T-cell (primary cell): ENCODE results near the gene PLCL2. TPM values are rescaled to one million over a fixed set of nuclear protein-coding genes. Genes with fewer than 3 reads are reported as not detected.

Experiments used
- ATAC-seq, 4 experiments: fragments of 200-7000 bp in 3 of 4; fragments of 150-1000 bp in 1 of 4; cut with Tn5 transposase; replicated peaks in 1 of 4; 1 replicate in 3 of 4; 2 replicates in 1 of 4; pipeline ENCODE4 v1.10.0; 2021; ENCODE audit warnings: moderate library complexity in 3 of 4, mild to moderate bottlenecking in 2 of 4, moderate number of reproducible peaks in 1 of 4
- CTCF ChIA-PET, 2 donors: fragments of 300-600 bp; sonication (Branson Sonifier 250); formaldehyde crosslinking; loops; one replicate each; lab custom pipeline; 2022; ENCODE audit warnings: antibody characterized with exemption in 2 of 2; lab: Charles Lee
- POLR2A ChIA-PET, 2 donors: fragments of 300-600 bp; sonication (Branson Sonifier 250); formaldehyde crosslinking; loops; one replicate each; lab custom pipeline; 2022; ENCODE audit warnings: antibody characterized with exemption in 2 of 2; lab: Charles Lee
- DNase-seq, 35 experiments: peaks; one replicate each; pipeline versions ENCODE4 v3.0.0 to v3.0.0-alpha.2; 2013 to 2023
- H3K27ac ChIP-seq: one replicate; pipeline ENCODE4 v1.5.1; 2013; ENCODE audit warnings: low read length
- H3K27me3 ChIP-seq, 2 experiments: replicated peaks in 1 of 2; 1 replicate in 1 of 2; 2 replicates in 1 of 2; pipeline versions ENCODE4 v1.6.1 to v1.7.0; 2013; ENCODE audit warnings: low read length in 1 of 2, mixed read lengths in 1 of 2; ENCODE audit not compliant: control insufficient read depth in 2 of 2, insufficient read depth in 2 of 2; ENCODE audit errors: extremely low read depth in 1 of 2
- H3K36me3 ChIP-seq, 2 donors: 1 replicate in 1 of 2; 2 replicates in 1 of 2; pipeline versions ENCODE4 v1.6.1 to v1.7.0; 2013; ENCODE audit warnings: low read length in 1 of 2; ENCODE audit not compliant: control insufficient read depth in 2 of 2, insufficient read depth in 1 of 2; ENCODE audit errors: extremely low read depth in 1 of 2
- H3K4me1 ChIP-seq, 2 experiments: 1 replicate in 1 of 2; 2 replicates in 1 of 2; pipeline versions ENCODE4 v1.6.1 to v1.7.0; 2013; ENCODE audit warnings: low read length in 2 of 2, mixed read lengths in 1 of 2; ENCODE audit not compliant: insufficient read depth in 2 of 2, control insufficient read depth in 1 of 2; ENCODE audit errors: extremely low read depth in 1 of 2
- H3K4me3 ChIP-seq, 2 donors: 1 replicate in 1 of 2; 2 replicates in 1 of 2; pipeline versions ENCODE4 v1.5.1 to v1.7.0; 2013; ENCODE audit warnings: mild to moderate bottlenecking in 2 of 2, low read length in 1 of 2, moderate library complexity in 1 of 2; ENCODE audit not compliant: control insufficient read depth in 1 of 2; ENCODE audit errors: extremely low read depth in 1 of 2
- H3K9me3 ChIP-seq: 2 replicates; pipeline ENCODE4 v1.7.0; 2013
- H3K27ac Mint-ChIP-seq, 2 donors: one replicate each; pipeline ENCODE4 v1.8.0; 2020 to 2021; ENCODE audit warnings: mild to moderate bottlenecking in 2 of 2, mixed read lengths in 2 of 2
- H3K27me3 Mint-ChIP-seq, 2 donors: one replicate each; pipeline ENCODE4 v1.8.0; 2021 to 2022; ENCODE audit warnings: mixed read lengths in 2 of 2
- H3K36me3 Mint-ChIP-seq: one replicate; pipeline ENCODE4 v1.8.0; 2021; ENCODE audit warnings: mixed read lengths
- H3K4me1 Mint-ChIP-seq, 3 donors: one replicate each; pipeline ENCODE4 v1.8.0; 2020 to 2022; ENCODE audit warnings: mixed read lengths in 3 of 3, mild to moderate bottlenecking in 1 of 3
- H3K4me3 Mint-ChIP-seq, 3 donors: one replicate each; pipeline ENCODE4 v1.8.0; 2020 to 2022; ENCODE audit warnings: mild to moderate bottlenecking in 3 of 3, mixed read lengths in 3 of 3, moderate library complexity in 3 of 3
- H3K9me3 Mint-ChIP-seq, 3 donors: one replicate each; pipeline ENCODE4 v1.8.0; 2020 to 2022; ENCODE audit warnings: mixed read lengths in 3 of 3
- WGBS: methylation state at CpG from one replicate; pipeline ENCODE4 v1.1.5; 2013; ENCODE audit warnings: missing lambda C conversion rate; ENCODE audit not compliant: insufficient coverage; 5-methylcytosine and 5-hydroxymethylcytosine counted together
- total RNA-seq, 35 experiments: library from RNA in 6 of 35; stranded (reverse) in 6 of 35; fragments of 120-200 nt in 1 of 35; gene quantifications; one replicate each; pipeline versions ENCODE4 v1.2.1 to v1.2.4 and lab custom pipeline; 2013 to 2026

PLCL2 gene
- total RNA-seq, 5 donors from 2014 or later (not counting 1 experiment from before 2014, with no cell fraction given), result 53.4 to 68.1 (median 60.9) TPM

- WGBS, result no CpG with 5 or more reads among the region's 1 CpG
- Mint-ChIP-seq H3K4me1 (peaks cover 79 to 84% (median 82%) of the 10 kb centered on the region in 3 donors), H3K27me3 (no peaks in the 10 kb centered on the region), H3K4me3 (no peak overlapping the region), H3K9me3 (no peaks in the 10 kb centered on the region), H3K27ac (peak overlapping the region; percentile 80 to 100), H3K36me3 (no peaks in the 10 kb centered on the region)
- Histone ChIP-seq H3K4me1 (peaks cover 44 to 67% of the 10 kb centered on the region in 2 experiments), H3K9me3 (no peaks in the 10 kb centered on the region), H3K36me3 (no peaks in the 10 kb centered on the region), H3K27me3 (no peaks in the 10 kb centered on the region), H3K4me3 (no peak overlapping the region), H3K27ac (peak overlapping the region; percentile 95)
- no peak for ATAC-seq
- ChIA-PET POLR2A (interaction anchor here in 1 of 2 donors (0.6 kb wide), 1 partner anchor 538 kb away, joined by 3 read pairs; no protein-coding TSS in a partner anchor), CTCF (interaction anchor here (0.5 to 0.9 kb wide), 2 partner anchors 17 to 187 kb away, joined by 4 to 6 read pairs; no protein-coding TSS in a partner anchor)
- no peak for DNase-seq
Observed at GRCh38 chr3:16844791-16845190, 40.0 kb upstream of the PLCL2 start.

- no peak overlapping the region for H3K4me3 ChIP-seq
- H3K4me1 ChIP-seq, result peaks cover 39 to 66% of the 10 kb centered on the region in 2 experiments
- H3K27ac ChIP-seq, result no peak overlapping the region
- H3K27ac Mint-ChIP-seq, result peak overlapping the region; percentile 71 to 75
- H3K36me3 ChIP-seq, result no peaks in the 10 kb centered on the region
- H3K9me3 Mint-ChIP-seq, result no peaks in the 10 kb centered on the region
- no peaks in the 10 kb centered on the region for H3K27me3 Mint-ChIP-seq
- peaks cover 74 to 81% (median 79%) of the 10 kb centered on the region in 3 donors for H3K4me1 Mint-ChIP-seq
- ChIA-PET CTCF (no interaction called here), POLR2A (no interaction called here)
- ATAC-seq, result no peak
- DNase-seq, result no peak
- no peaks in the 10 kb centered on the region for H3K27me3 ChIP-seq
- H3K9me3 ChIP-seq, result no peaks in the 10 kb centered on the region
- WGBS, result 95% methylated on average over 4 of the region's 5 CpGs
- H3K4me3 Mint-ChIP-seq, result peak overlapping the region in 1 of 3 donors; percentile 15
- no peaks in the 10 kb centered on the region for H3K36me3 Mint-ChIP-seq
Observed at GRCh38 chr3:16846373-16847080, 38.2 kb upstream of the PLCL2 start.

- Histone ChIP-seq H3K36me3 (no peaks in the 10 kb centered on the region), H3K9me3 (no peaks in the 10 kb centered on the region), H3K4me1 (peaks cover 26 to 52% of the 10 kb centered on the region in 2 experiments), H3K27me3 (no peaks in the 10 kb centered on the region), H3K27ac (no peak overlapping the region), H3K4me3 (no peak overlapping the region)
- Mint-ChIP-seq H3K4me3 (no peak overlapping the region), H3K27me3 (no peaks in the 10 kb centered on the region), H3K36me3 (no peaks in the 10 kb centered on the region), H3K27ac (no peak overlapping the region), H3K4me1 (peaks cover 60 to 67% (median 64%) of the 10 kb centered on the region in 3 donors), H3K9me3 (no peaks in the 10 kb centered on the region)
- CTCF ChIA-PET, result interaction anchor here in 1 of 2 donors (1.0 kb wide), 1 partner anchor 380 kb away, joined by 3 read pairs; no protein-coding TSS in a partner anchor
- 83% methylated on average over 1 of the region's 2 CpGs for WGBS
- no peak for ATAC-seq
- no peak for DNase-seq
- POLR2A ChIA-PET, result interaction anchor here in 1 of 2 donors (0.6 kb wide), 1 partner anchor 25 kb away, joined by 3 read pairs; no protein-coding TSS in a partner anchor
Observed at GRCh38 chr3:16848007-16848406, 36.7 kb upstream of the PLCL2 start.

- H3K27me3 ChIP-seq, result no peaks in the 10 kb centered on the region
- H3K4me1 ChIP-seq, result peaks cover 14 to 40% of the 10 kb centered on the region in 2 experiments
- Mint-ChIP-seq H3K27ac (peak overlapping the region; percentile 86 to 88), H3K4me1 (peaks cover 47 to 55% (median 52%) of the 10 kb centered on the region in 3 donors), H3K4me3 (peak overlapping the region; percentile 63 to 66 (median 65)), H3K9me3 (no peaks in the 10 kb centered on the region), H3K36me3 (no peaks in the 10 kb centered on the region), H3K27me3 (no peaks in the 10 kb centered on the region)
- ATAC-seq, result peak; percentile 75 to 99 (median 92)
- ChIA-PET POLR2A (interaction anchor here (0.6 to 1.5 kb wide), 2 partner anchors 19 to 36 kb away, joined by 4 to 10 read pairs; partner anchors contain the start of gene PLCL2 (in 1 of the 2)), CTCF (interaction anchor here (0.5 to 0.7 kb wide), 3 partner anchors 22 to 1252 kb away, joined by 4 read pairs; no protein-coding TSS in a partner anchor)
- H3K9me3 ChIP-seq, result no peaks in the 10 kb centered on the region
- H3K4me3 ChIP-seq, result peak overlapping the region in 1 of 2 donors; percentile 27
- H3K27ac ChIP-seq, result peak overlapping the region; percentile 58
- DNase-seq, result peak in 33 of 35 experiments; percentile 39 to 82 (median 68)
- H3K36me3 ChIP-seq, result no peaks in the 10 kb centered on the region
- WGBS, result no CpG with 5 or more reads among the region's 8 CpGs
Observed at GRCh38 chr3:16849229-16849628, 35.5 kb upstream of the PLCL2 start.

- no peaks in the 10 kb centered on the region for H3K36me3 ChIP-seq
- ATAC-seq (no peak), DNase-seq (peak in 1 of 35 experiments; percentile 16)
- H3K4me1 ChIP-seq, result peaks cover 12 to 35% of the 10 kb centered on the region in 2 experiments
- no peaks in the 10 kb centered on the region for H3K27me3 Mint-ChIP-seq
- H3K9me3 Mint-ChIP-seq, result no peaks in the 10 kb centered on the region
- H3K4me3 Mint-ChIP-seq, result peak overlapping the region; percentile 63 to 66 (median 65)
- CTCF ChIA-PET, result interaction anchor here in 1 of 2 donors (0.5 to 0.7 kb wide), 2 partner anchors 22 to 1863 kb away, joined by 4 read pairs; no protein-coding TSS in a partner anchor
- peak overlapping the region; percentile 58 for H3K27ac ChIP-seq
- WGBS, result no CpG with 5 or more reads among the region's 3 CpGs
- H3K36me3 Mint-ChIP-seq, result no peaks in the 10 kb centered on the region
- POLR2A ChIA-PET, result interaction anchor here (0.6 to 1.5 kb wide), 2 partner anchors 18 to 35 kb away, joined by 4 to 10 read pairs; partner anchors contain the start of gene PLCL2 (in 1 of the 2)
- H3K27me3 ChIP-seq, result no peaks in the 10 kb centered on the region
- H3K9me3 ChIP-seq, result no peaks in the 10 kb centered on the region
- peaks cover 43 to 51% (median 48%) of the 10 kb centered on the region in 3 donors for H3K4me1 Mint-ChIP-seq
- H3K4me3 ChIP-seq, result peak overlapping the region in 1 of 2 donors; percentile 27
- H3K27ac Mint-ChIP-seq, result peak overlapping the region; percentile 86 to 88
Observed at GRCh38 chr3:16849795-16850194, 35.0 kb upstream of the PLCL2 start.

GRCh38 chr3:16855497-16855896, 29.3 kb upstream of the PLCL2 start:
- no peaks in the 10 kb centered on the region for H3K36me3 ChIP-seq
- ChIA-PET POLR2A (no interaction called here), CTCF (no interaction called here)
- Mint-ChIP-seq H3K9me3 (no peaks in the 10 kb centered on the region), H3K36me3 (no peaks in the 10 kb centered on the region), H3K4me3 (no peak overlapping the region), H3K4me1 (peaks cover 1 to 8% (median 4%) of the 10 kb centered on the region in 3 donors), H3K27me3 (no peaks in the 10 kb centered on the region), H3K27ac (no peak overlapping the region)
- H3K9me3 ChIP-seq, result no peaks in the 10 kb centered on the region
- H3K4me3 ChIP-seq, result no peak overlapping the region
- no peaks in the 10 kb centered on the region for H3K4me1 ChIP-seq
- H3K27ac ChIP-seq, result no peak overlapping the region
- ATAC-seq (no peak), DNase-seq (no peak)
- no peaks in the 10 kb centered on the region for H3K27me3 ChIP-seq
- WGBS, result no CpG with 5 or more reads among the region's 1 CpG
